Measurements from ENCODE around the gene ZCCHC4. TPM values are rescaled to one million over a fixed set of nuclear protein-coding genes. Genes with fewer than 3 reads are reported as not detected.

ZCCHC4 gene
- polyA plus RNA-seq, 1 donor (not counting 4 experiments of a cell fraction or from before 2014, with no cell fraction given), result 10.8 TPM

GRCh38 chr4:25410820-25411529 lies 98.4 kb downstream of the ZCCHC4 start:
- DNase-seq (ENCODE audit: low read depth, low spot score) (no peak), FAIRE-seq (no peak)
- no peak overlapping the region for H2AFZ ChIP-seq (ENCODE audit: control insufficient read depth, low read length)
- dilution Hi-C loops (cut with MboI; ENCODE audit: extremely low pct_ligation_motif_present, low sequenced_read_pairs), result no loop called here
- no peak overlapping the region for H3K27ac ChIP-seq (ENCODE audit: control insufficient read depth, insufficient read depth, low read length)
- no peak overlapping the region for H3K4me2 ChIP-seq (ENCODE audit: control insufficient read depth, extremely low read depth, insufficient read depth, low read depth, low read length)
- no peaks in the 10 kb centered on the region for H3K9me1 ChIP-seq (ENCODE audit: control insufficient read depth, extremely low read depth, insufficient read depth, low read length)
- no peak overlapping the region for H3K4me3 ChIP-seq (ENCODE audit: control insufficient read depth in 2 of 3, extremely low read depth in 1 of 3, insufficient read depth in 2 of 3, low read depth in 1 of 3, low read length in 3 of 3)
- no peaks in the 10 kb centered on the region for H3K79me2 ChIP-seq (ENCODE audit: control insufficient read depth, insufficient read depth, low read length)
- no peaks in the 10 kb centered on the region for H3K4me1 ChIP-seq (ENCODE audit: control insufficient read depth, extremely low read depth, insufficient read depth, low read length)
- no peaks in the 10 kb centered on the region for H3K27me3 ChIP-seq (ENCODE audit: control insufficient read depth, extremely low read depth, insufficient read depth, low read length)
- H3K9ac ChIP-seq (ENCODE audit: control insufficient read depth, extremely low read depth, insufficient read depth, low read length), result no peak overlapping the region
- no peaks in the 10 kb centered on the region for H4K20me1 ChIP-seq (ENCODE audit: control insufficient read depth, extremely low read depth, insufficient read depth, low read length)
- no peak for TF ChIP-seq EZH2 (IDR thresholded peaks at IDR 0.05; ENCODE audit: low read length)
- TF ChIP-seq CTCF (optimal IDR thresholded peaks at IDR 0.05 in 1 of 3, IDR thresholded peaks at IDR 0.05 in 1 of 3, conservative IDR thresholded peaks at IDR 0.05 in 1 of 3; ENCODE audit: extremely low read depth in 1 of 3, insufficient read depth in 2 of 3, low read length in 3 of 3), result no peak
- peaks cover 9 to 14% of the 10 kb centered on the region in 2 experiments for H3K36me3 ChIP-seq (ENCODE audit: control insufficient read depth in 2 of 2, extremely low read depth in 1 of 2, insufficient read depth in 2 of 2, low read length in 2 of 2)
- no peaks in the 10 kb centered on the region for H3K9me3 ChIP-seq (ENCODE audit: control insufficient read depth, low read depth, low read length)

DNA sequence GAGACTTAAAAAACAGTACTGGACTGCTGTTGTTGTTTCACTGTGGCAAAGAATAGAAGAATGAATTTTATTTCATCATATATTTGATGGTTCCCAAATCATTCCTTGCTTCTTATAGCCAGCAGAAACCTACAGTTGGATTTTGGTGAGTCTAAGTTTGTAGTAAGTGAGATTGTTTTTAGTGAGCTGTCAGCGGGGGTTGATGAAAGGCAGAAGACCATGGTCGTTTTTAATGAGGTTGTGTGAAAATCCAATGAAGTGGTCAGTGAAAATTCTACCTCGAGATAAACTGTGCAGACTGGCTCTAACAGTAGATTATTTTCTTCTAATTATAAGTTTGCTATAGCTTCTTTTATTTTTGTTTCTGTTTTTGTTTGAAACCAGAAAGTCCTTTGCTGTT lies 100.7 kb downstream of the ZCCHC4 start:
- H3K9me1 ChIP-seq (ENCODE audit: control insufficient read depth, extremely low read depth, insufficient read depth, low read length), result no peaks in the 10 kb centered on the region
- H3K9me3 ChIP-seq (ENCODE audit: control insufficient read depth, low read depth, low read length), result no peaks in the 10 kb centered on the region
- peaks cover 11% of the 10 kb centered on the region in 2 experiments for H3K36me3 ChIP-seq (ENCODE audit: control insufficient read depth in 2 of 2, extremely low read depth in 1 of 2, insufficient read depth in 2 of 2, low read length in 2 of 2)
- H3K4me3 ChIP-seq (ENCODE audit: control insufficient read depth in 2 of 3, extremely low read depth in 1 of 3, insufficient read depth in 2 of 3, low read depth in 1 of 3, low read length in 3 of 3), result no peak overlapping the region
- FAIRE-seq (no peak), DNase-seq (ENCODE audit: low read depth, low spot score) (no peak)
- H3K27me3 ChIP-seq (ENCODE audit: control insufficient read depth, extremely low read depth, insufficient read depth, low read length), result no peaks in the 10 kb centered on the region
- H3K4me1 ChIP-seq (ENCODE audit: control insufficient read depth, extremely low read depth, insufficient read depth, low read length), result no peaks in the 10 kb centered on the region
- no peaks in the 10 kb centered on the region for H3K79me2 ChIP-seq (ENCODE audit: control insufficient read depth, insufficient read depth, low read length)
- TF ChIP-seq EZH2 (IDR thresholded peaks at IDR 0.05; ENCODE audit: low read length) (no peak), CTCF (optimal IDR thresholded peaks at IDR 0.05 in 1 of 3, IDR thresholded peaks at IDR 0.05 in 1 of 3, conservative IDR thresholded peaks at IDR 0.05 in 1 of 3; ENCODE audit: extremely low read depth in 1 of 3, insufficient read depth in 2 of 3, low read length in 3 of 3) (no peak)
- no peak overlapping the region for H3K4me2 ChIP-seq (ENCODE audit: control insufficient read depth, extremely low read depth, insufficient read depth, low read depth, low read length)
- H3K27ac ChIP-seq (ENCODE audit: control insufficient read depth, insufficient read depth, low read length), result no peak overlapping the region
- dilution Hi-C loops (cut with MboI; ENCODE audit: extremely low pct_ligation_motif_present, low sequenced_read_pairs), result no loop called here
- no peak overlapping the region for H2AFZ ChIP-seq (ENCODE audit: control insufficient read depth, low read length)
- H4K20me1 ChIP-seq (ENCODE audit: control insufficient read depth, extremely low read depth, insufficient read depth, low read length), result no peaks in the 10 kb centered on the region
- H3K9ac ChIP-seq (ENCODE audit: control insufficient read depth, extremely low read depth, insufficient read depth, low read length), result no peak overlapping the region

Data from keratinocyte (primary cell).